Measurements from ENCODE around the gene WT1.

WT1 gene

DNA sequence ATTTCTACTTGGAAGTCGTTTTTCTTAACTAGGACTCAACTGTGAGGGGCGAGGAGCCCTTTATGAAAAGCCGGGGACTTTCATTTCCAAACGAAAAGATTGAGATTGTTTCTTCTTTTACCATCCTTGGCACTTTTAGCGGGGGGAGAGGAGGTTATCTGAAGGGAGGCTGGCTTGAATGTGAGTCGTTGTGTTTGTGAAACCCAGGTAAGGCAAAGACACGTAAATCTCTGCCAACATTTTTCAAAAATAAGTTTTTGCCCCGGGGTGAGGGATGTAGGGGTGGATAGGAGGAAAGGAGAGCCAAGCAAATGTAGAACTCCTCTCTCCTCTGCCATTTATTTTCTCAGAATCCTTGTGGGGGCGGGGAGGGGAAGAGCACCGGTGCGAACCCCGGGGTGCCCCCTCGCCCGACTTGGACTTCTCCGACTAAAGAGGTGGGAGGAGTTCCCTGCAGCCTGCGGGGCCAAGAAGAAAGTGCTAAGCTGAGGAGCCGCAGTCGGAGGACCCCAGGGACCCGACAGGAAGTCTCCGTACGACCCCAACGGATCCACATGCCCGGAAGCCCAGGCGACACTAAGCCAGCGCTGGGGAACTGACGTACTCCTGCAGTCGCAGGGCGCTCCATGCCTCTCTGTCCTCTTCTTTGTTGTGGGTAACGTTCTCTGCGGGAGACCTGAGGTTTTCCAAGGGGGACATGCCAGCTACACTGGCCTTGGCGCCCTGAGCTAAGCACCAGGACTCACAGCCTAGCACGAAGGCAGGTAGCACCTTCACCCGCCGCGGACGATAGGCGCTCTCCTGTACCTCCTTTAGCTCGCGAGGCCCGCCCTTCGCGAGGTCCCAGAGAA is 2.4 kb upstream of the WT1 start:
- FAIRE-seq, result no peak

- FAIRE-seq, result no peak
Observed at GRCh38 chr11:32436751-32437494, 1.6 kb upstream of the WT1 start.

DNA sequence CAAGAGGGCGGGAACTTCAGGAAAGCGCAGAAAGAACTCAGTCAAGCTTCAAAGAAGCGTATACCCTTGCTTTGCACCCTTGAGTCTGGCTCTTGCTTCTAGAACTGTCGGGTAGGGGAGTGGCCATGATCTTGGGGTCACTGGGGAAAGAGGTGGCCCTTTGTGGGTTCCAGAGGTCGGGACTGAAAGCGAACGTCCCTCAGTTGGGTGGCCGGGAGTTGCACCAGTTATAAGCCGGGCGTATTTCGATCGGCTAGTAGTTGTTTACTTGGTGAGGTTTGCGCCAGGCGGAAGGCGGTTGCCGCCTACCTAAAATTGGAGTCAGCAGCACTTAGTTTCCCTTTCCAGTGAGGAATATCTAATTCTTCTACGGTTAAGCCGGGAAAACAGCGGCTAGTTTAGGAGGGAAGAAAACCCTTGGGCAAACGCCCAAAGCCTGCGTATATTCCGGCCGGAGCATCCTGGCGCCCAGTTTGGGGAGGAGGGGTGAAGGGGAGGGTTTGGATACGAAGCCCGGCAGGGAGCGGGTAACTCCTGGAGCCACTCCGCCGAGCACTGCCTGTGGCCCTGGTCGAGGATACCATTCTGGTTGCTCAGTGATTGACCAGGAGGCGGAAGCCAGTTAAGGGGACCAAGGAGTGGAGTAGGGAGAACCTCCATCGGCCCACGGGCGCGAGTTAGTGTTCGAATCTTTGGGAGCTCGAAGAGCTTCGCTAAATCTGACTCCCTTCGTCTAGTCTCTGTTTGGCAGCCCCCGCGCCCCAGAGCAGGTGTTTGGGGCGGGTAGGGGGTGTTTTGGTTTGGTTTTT is 807 bp upstream of the WT1 start:
- no peak for FAIRE-seq

GRCh38 chr11:32435152-32435480 is 223 bp downstream of the WT1 start:
- FAIRE-seq, result no peak

DNA sequence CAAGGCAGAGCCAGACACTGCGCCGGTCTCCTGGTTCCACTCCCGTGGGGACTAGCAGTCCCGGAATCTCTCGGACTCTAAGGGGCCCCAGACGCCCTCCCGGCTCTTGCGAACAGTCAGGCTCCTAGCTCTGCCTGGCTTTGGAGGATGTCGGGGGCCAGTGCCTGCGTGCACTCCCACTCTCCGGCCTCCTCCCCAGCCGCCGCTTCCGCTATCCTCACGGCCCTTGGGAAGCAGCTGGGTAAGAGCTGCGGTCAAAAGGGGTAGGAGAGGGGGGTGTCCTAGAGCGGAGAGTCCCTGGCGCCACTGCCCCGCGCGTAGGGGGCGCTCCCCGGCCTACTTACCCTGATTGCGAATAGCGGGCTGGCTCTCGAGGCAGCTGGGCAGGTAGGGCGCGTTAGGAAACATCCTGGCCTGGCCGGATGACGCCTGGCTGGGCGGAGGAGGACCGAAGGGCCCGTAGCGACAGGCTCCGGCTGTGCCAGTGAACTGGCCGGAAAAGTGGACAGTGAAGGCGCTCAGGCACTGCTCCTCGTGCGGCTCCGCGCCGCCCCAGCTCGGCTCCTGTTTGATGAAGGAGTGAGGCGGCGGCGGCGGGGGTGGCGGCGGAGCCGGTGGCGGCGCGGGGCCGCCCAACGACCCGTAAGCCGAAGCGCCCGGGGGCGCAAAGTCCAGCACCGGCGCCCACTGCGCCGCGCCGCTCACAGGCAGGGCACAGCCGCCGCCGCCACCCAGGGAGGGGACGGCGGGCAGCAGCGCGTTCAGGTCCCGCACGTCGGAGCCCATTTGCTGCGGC is 785 bp downstream of the WT1 start:
- no peak for FAIRE-seq

DNA sequence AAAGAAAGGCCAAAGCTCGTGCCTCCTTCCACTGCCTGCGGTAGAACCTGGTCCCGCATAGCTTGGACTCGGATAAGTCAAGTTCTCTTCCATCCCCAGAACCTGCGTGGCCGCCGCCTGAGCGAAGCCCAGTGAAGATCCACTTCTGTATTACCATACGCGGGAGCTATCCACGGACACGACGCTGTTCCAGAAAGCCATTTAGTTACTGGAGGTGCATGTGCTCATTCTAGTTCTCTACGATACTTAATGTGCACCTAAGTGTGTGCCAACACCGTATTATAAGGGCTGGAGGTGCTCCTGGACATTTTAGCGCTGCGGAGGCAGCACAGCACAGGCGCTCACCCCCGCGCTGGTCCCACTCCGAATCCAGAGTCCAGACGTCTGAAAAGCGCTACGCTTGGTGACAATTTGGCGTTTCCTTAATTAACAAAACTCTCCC is 1.4 kb downstream of the WT1 start:
- FAIRE-seq, result no peak

DNA sequence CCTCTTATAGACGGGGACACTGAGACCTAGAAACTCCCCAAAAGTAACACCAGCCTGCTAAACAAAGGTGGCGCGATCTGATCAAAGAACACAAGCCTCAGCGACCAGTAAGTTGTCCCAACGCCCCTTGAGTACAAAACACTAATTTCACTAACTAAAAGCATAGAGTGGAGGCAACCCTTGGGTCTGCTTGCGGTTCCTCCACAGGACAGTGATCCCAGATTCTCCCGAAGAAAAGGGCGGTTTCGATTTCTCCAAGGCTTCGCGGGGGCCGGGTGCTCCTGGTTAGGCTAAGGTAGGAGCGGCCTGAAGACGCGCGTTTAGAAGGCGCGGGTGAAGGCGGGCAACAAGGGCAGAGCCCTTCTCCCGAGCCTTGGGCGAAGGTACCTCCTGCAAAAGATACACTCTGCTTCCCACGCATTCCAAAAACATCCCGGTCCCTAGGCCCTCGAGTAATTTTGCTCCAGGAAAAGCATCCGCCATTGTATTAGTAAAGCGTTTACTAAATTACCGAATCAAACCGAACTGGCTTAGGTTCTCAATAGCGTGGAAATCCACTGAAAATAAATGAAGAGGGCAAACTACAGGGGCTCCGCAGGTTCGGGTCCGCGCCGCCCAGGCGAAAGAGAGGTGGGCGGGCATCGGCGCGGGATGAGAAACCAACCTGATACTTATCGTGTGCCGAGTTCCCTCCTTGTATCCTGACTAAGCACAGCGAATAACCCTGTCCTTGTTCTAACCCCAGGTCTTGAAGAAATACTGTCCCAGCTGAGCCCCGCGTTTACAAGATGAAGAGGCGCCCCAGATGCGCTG is 2.0 kb downstream of the WT1 start:
- FAIRE-seq, result no peak

DNA sequence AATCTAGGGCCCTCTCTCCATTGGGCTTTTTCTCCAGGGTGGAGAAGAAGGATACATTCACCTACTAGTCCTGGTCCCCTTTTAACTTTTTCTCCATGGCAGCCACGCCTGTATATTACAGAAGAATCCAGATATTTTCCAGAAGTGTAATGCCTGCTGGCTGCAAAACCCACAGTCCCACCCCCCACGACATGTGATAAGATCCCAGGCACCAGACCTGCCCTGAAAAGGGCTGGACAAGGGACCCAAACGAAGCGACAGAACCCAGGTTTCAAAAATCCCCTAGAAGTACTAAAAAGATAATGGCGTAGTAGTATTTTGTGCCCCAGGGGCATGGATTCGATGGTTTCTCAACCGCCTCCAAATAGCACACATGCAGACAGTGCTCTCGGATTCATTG is 2.8 kb downstream of the WT1 start:
- FAIRE-seq, result no peak

GRCh38 chr11:32430568-32431381 is 4.6 kb downstream of the WT1 start:
- no peak for FAIRE-seq

GRCh38 chr11:32429477-32429876 is 5.9 kb downstream of the WT1 start:
- FAIRE-seq, result no peak

GRCh38 chr11:32428665-32429303 is 6.6 kb downstream of the WT1 start:
- no peak for FAIRE-seq

DNA sequence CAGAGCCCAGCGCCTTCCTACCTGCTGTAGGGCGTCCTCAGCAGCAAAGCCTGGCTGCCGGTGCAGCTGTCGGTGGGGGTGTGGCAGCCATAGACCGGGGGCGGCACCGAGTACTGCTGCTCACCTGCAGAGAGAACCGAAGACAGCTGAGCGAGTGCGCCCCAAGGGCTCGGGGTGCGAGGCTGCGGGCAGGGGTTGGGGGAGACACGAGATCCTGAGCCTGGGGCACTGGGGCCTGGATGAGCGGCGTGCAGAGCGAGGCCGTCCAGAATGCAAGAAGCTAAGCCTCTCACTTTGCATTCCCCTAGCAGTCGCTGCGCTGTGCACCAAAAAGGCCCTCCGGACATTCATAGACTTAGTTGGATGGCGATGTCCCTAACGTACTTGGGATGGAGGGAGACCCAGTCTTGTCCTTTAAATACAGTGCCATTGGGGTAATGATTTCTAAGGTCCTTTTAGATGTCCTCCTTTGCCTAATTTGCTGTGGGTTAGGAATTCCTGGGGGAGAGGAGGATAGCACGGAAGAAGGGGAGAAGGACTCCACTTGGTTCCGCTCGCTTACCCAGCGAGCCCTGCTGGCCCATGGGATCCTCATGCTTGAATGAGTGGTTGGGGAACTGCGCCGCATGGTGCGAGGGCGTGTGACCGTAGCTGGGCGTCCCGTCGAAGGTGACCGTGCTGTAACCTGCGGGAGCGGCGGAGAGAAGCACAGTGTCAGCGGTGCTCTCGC is 7.2 kb downstream of the WT1 start:
- FAIRE-seq, result no peak

GRCh38 chr11:32427616-32427934 is 7.8 kb downstream of the WT1 start:
- no peak for FAIRE-seq

- FAIRE-seq, result no peak
Observed at GRCh38 chr11:32426819-32427615, 8.3 kb downstream of the WT1 start.

GRCh38 chr11:32426192-32426591 is 9.1 kb downstream of the WT1 start:
- no peak for FAIRE-seq

- no peak for FAIRE-seq
Observed at GRCh38 chr11:32425761-32426160, 9.6 kb downstream of the WT1 start.

- no peak for FAIRE-seq
Observed at GRCh38 chr11:32422545-32422944, 12.8 kb downstream of the WT1 start.

- no peak for FAIRE-seq
Observed at GRCh38 chr11:32421992-32422391, 13.3 kb downstream of the WT1 start.
